H1 (cell line): ENCODE data around the gene POM121L2. TPM values are rescaled to one million over a fixed set of nuclear protein-coding genes. Genes with fewer than 3 reads are reported as not detected.

Experiments
- CTCF ChIA-PET: fragments of 300-600 bp; sonication (Branson Sonifier 250); formaldehyde crosslinking; loops from one replicate; lab custom pipeline; 2021; ENCODE audit not compliant: partially characterized antibody; lab: Charles Lee
- POLR2A ChIA-PET: fragments of 300-600 bp; sonication (Branson Sonifier 250); formaldehyde crosslinking; loops from one replicate; lab custom pipeline; 2021; ENCODE audit warnings: inconsistent platforms; ENCODE audit not compliant: partially characterized antibody; lab: Charles Lee
- DNase-seq, 2 experiments: peaks; one replicate each; pipeline versions ENCODE4 v3.0.0 to v3.0.0-alpha.2; 2010 to 2022; ENCODE audit warnings: low spot score in 2 of 2, low read depth in 1 of 2, mixed read lengths in 1 of 2
- FAIRE-seq: peaks from 2 replicates; lab custom pipeline; 2011; peaks lifted over from hg19 to GRCh38; lab: Jason Lieb, UNC
- H2AFZ ChIP-seq: 2 replicates; pipeline ENCODE4 v1.8.1; 2012; ENCODE audit warnings: low read length, inconsistent platforms
- H2AK5ac ChIP-seq: 2 replicates; pipeline ENCODE4 v1.6.1; 2013; ENCODE audit warnings: low read depth, low read length
- H2BK120ac ChIP-seq: replicated peaks from 2 replicates; pipeline ENCODE3; 2013; ENCODE audit warnings: low read depth, low read length, inconsistent platforms
- H2BK12ac ChIP-seq: 2 replicates; pipeline ENCODE4 v1.6.1; 2013; ENCODE audit warnings: low read depth, low read length
- H2BK15ac ChIP-seq: 2 replicates; pipeline ENCODE4 v1.6.1; 2013; ENCODE audit warnings: low read length
- H2BK20ac ChIP-seq: 2 replicates; pipeline ENCODE4 v1.6.1; 2013; ENCODE audit warnings: low read length
- H2BK5ac ChIP-seq: 2 replicates; pipeline ENCODE4 v1.6.1; 2013; ENCODE audit warnings: low read depth, low read length
- H3K14ac ChIP-seq: 2 replicates; pipeline ENCODE4 v1.6.1; 2013; ENCODE audit warnings: inconsistent platforms; ENCODE audit not compliant: insufficient read length
- H3K18ac ChIP-seq: 2 replicates; pipeline ENCODE4 v1.6.1; 2013; ENCODE audit warnings: low read length; ENCODE audit errors: extremely low read depth
- H3K23ac ChIP-seq: 2 replicates; pipeline ENCODE4 v1.6.1; 2013; ENCODE audit warnings: inconsistent platforms; ENCODE audit not compliant: insufficient read length
- H3K23me2 ChIP-seq: 2 replicates; pipeline ENCODE4 v1.6.1; 2013; ENCODE audit warnings: low read depth, low read length
- H3K27ac ChIP-seq: 2 replicates; pipeline ENCODE4 v1.6.1; 2011; ENCODE audit warnings: low read depth, low read length, inconsistent platforms
- H3K27me3 ChIP-seq, 4 experiments: replicated peaks in 1 of 4; 1 replicate in 1 of 4; 2 replicates in 3 of 4; pipeline versions ENCODE4 v1.6.1 to v1.8.1; 2011 to 2013; ENCODE audit warnings: low read length in 3 of 4, mild to moderate bottlenecking in 3 of 4, inconsistent platforms in 2 of 4, mixed read lengths in 2 of 4, moderate library complexity in 1 of 4; ENCODE audit not compliant: control insufficient read depth in 3 of 4, insufficient read depth in 3 of 4; ENCODE audit errors: extremely low read depth in 1 of 4
- H3K36me3 ChIP-seq, 4 experiments: 2 replicates each; pipeline versions ENCODE4 v1.6.1 to v1.8.1; 2011 to 2013; ENCODE audit warnings: mild to moderate bottlenecking in 4 of 4, low read length in 3 of 4, moderate library complexity in 2 of 4, control low read depth in 1 of 4, inconsistent platforms in 1 of 4; ENCODE audit not compliant: insufficient read depth in 4 of 4, control insufficient read depth in 2 of 4
- H3K4ac ChIP-seq: replicated peaks from 2 replicates; pipeline ENCODE3; 2013; ENCODE audit warnings: low read length, low read depth, mixed read lengths, inconsistent platforms; ENCODE audit not compliant: insufficient read length
- H3K4me1 ChIP-seq, 4 experiments: replicated peaks in 1 of 4; 1 replicate in 1 of 4; 2 replicates in 3 of 4; pipeline versions ENCODE4 v1.6.1 to v1.8.1; 2011 to 2013; ENCODE audit warnings: low read length in 3 of 4, inconsistent platforms in 2 of 4, mixed read lengths in 1 of 4; ENCODE audit not compliant: insufficient read depth in 4 of 4, control insufficient read depth in 3 of 4
- H3K4me2 ChIP-seq, 2 experiments: 2 replicates each; pipeline versions ENCODE4 v1.6.1 to v1.8.1; 2011 to 2013; ENCODE audit warnings: low read depth in 2 of 2, low read length in 2 of 2, control low read depth in 1 of 2, inconsistent platforms in 1 of 2, mild to moderate bottlenecking in 1 of 2; ENCODE audit not compliant: insufficient read depth in 1 of 2
- H3K4me3 ChIP-seq, 4 experiments: fragments of 200-600, 300-600 bp in 1 of 4; sonication (generic), shearing (Covaris generic), sonication (Bioruptor Twin) in 1 of 4; 2 replicates each; pipeline versions ENCODE4 v1.5.1 to v1.8.1; 2011 to 2016; ENCODE audit warnings: low read length in 4 of 4, low read depth in 3 of 4, control low read depth in 2 of 4, inconsistent platforms in 2 of 4, mild to moderate bottlenecking in 2 of 4, mixed read lengths in 1 of 4, moderate library complexity in 1 of 4; ENCODE audit not compliant: insufficient read depth in 2 of 4; ENCODE audit errors: extremely low read depth in 1 of 4
- H3K56ac ChIP-seq: replicated peaks from 2 replicates; pipeline ENCODE3; 2013; ENCODE audit warnings: low read depth, mild to moderate bottlenecking, mixed read lengths, low read length, inconsistent platforms; ENCODE audit not compliant: insufficient read length
- H3K79me1 ChIP-seq: 2 replicates; pipeline ENCODE4 v1.6.1; 2013; ENCODE audit warnings: low read depth, low read length, control low read depth
- H3K79me2 ChIP-seq, 2 experiments: 2 replicates each; pipeline versions ENCODE4 v1.6.1 to v1.8.1; 2012 to 2013; ENCODE audit warnings: low read length in 2 of 2, mild to moderate bottlenecking in 2 of 2, inconsistent platforms in 1 of 2; ENCODE audit not compliant: insufficient read depth in 2 of 2, control insufficient read depth in 1 of 2
- H3K9ac ChIP-seq, 4 experiments: replicated peaks in 1 of 4; 1 replicate in 1 of 4; 2 replicates in 3 of 4; pipeline versions ENCODE4 v1.6.1 to v1.8.1; 2011 to 2013; ENCODE audit warnings: low read depth in 3 of 4, low read length in 3 of 4, control low read depth in 2 of 4, mild to moderate bottlenecking in 2 of 4, moderate library complexity in 2 of 4, inconsistent platforms in 1 of 4; ENCODE audit errors: extremely low read depth in 1 of 4
- H3K9me3 ChIP-seq, 2 experiments: 2 replicates each; pipeline versions ENCODE4 v1.6.1 to v1.8.1; 2012 to 2013; ENCODE audit warnings: mild to moderate bottlenecking in 2 of 2, moderate library complexity in 2 of 2, control low read depth in 1 of 2, inconsistent platforms in 1 of 2, low read depth in 1 of 2, low read length in 1 of 2, mixed read lengths in 1 of 2; ENCODE audit not compliant: insufficient read depth in 2 of 2
- H4K20me1 ChIP-seq, 2 experiments: replicated peaks in 1 of 2; 2 replicates each; pipeline versions ENCODE3 to v1.8.1; 2011 to 2013; ENCODE audit warnings: inconsistent platforms in 2 of 2, low read length in 2 of 2, mild to moderate bottlenecking in 1 of 2; ENCODE audit not compliant: insufficient read depth in 2 of 2, control insufficient read depth in 1 of 2
- H4K5ac ChIP-seq: 2 replicates; pipeline ENCODE4 v1.6.1; 2013; ENCODE audit warnings: low read length, low read depth, mixed read lengths, inconsistent platforms; ENCODE audit not compliant: insufficient read length
- H4K8ac ChIP-seq: 2 replicates; pipeline ENCODE4 v1.8.0; 2013; ENCODE audit warnings: mild to moderate bottlenecking, moderate library complexity, low read length, inconsistent platforms; ENCODE audit not compliant: insufficient read depth; ENCODE audit errors: extremely low read depth
- H4K91ac ChIP-seq: replicated peaks from 2 replicates; pipeline ENCODE3; 2013; ENCODE audit warnings: low read length, mixed read lengths, inconsistent platforms; ENCODE audit not compliant: insufficient read length
- EGR1 ChIP-seq: IDR thresholded peaks from 2 replicates; pipeline ENCODE4 v1.6.1; 2011; ENCODE audit warnings: low read depth, low read length, borderline replicate concordance
- EZH2 ChIP-seq: fragments of 200-600 bp; sonication (generic); IDR thresholded peaks from 2 replicates; pipeline ENCODE4 v1.7.1; 2012; ENCODE audit warnings: low read depth, mild to moderate bottlenecking, moderate library complexity, low read length, inconsistent platforms; ENCODE audit not compliant: severe bottlenecking
- MAX ChIP-seq: IDR thresholded peaks from 2 replicates; pipeline ENCODE4 v1.6.1; 2012; ENCODE audit warnings: inconsistent platforms
- POLR2A ChIP-seq, 2 experiments: IDR thresholded peaks; 1 replicate in 1 of 2; 2 replicates in 1 of 2; pipeline ENCODE4 v1.6.1; 2011; ENCODE audit warnings: low read depth in 2 of 2, low read length in 2 of 2, mild to moderate bottlenecking in 2 of 2; ENCODE audit errors: control extremely low read depth in 1 of 2
- WGBS, 2 experiments: shearing (Covaris generic) in 1 of 2; methylation state at CpG; one replicate each; pipeline versions ENCODE4 v1.1.6 to v1.1.7; 2013 to 2015; ENCODE audit warnings: low lambda C conversion rate in 2 of 2, mixed read lengths in 2 of 2, inconsistent platforms in 1 of 2, low coverage in 1 of 2, missing lambda C conversion rate in 1 of 2; ENCODE audit not compliant: insufficient replicate concordance in 2 of 2, insufficient coverage in 1 of 2, insufficient read length in 1 of 2; ENCODE audit errors: extremely low coverage in 1 of 2, missing lambda C conversion rate in 1 of 2; 5-methylcytosine and 5-hydroxymethylcytosine counted together
- polyA plus RNA-seq, 7 experiments: library from polyadenylated mRNA; depleted of rRNA in 3 of 7; stranded (reverse) in 5 of 7; unstranded in 2 of 7; fragments of >200 nt in 5 of 7; fragments of 200-250 nt in 2 of 7; gene quantifications; 1 replicate in 5 of 7; 2 replicates in 1 of 7; 4 replicates in 1 of 7; pipeline versions ENCODE4 v1.2.1 to v1.2.3, GENCODE V29; 2011 to 2013; ENCODE audit warnings: missing spikeins in 2 of 7, mixed read lengths in 2 of 7
- total RNA-seq: library from RNA; stranded (reverse); fragmentation: NEBNext Ultra II Directional; extraction: Animal tissue kit (Norgen Biotek cat#: 25700); gene quantifications from 2 replicates; pipeline ENCODE4 v1.2.1, GENCODE V29; 2021

The POM121L2 gene
- total and polyA plus RNA-seq, 2 of the 8 experiments (the other 6 are each of a cell fraction or from before 2014, with no cell fraction given), result 0.05 to 0.09 TPM

- no peak overlapping the region for H3K27ac ChIP-seq
- no peak overlapping the region for H2BK5ac ChIP-seq
- H2AK5ac ChIP-seq, result no peak overlapping the region
- no peaks in the 10 kb centered on the region for H3K79me1 ChIP-seq
- H4K8ac ChIP-seq, result no peak overlapping the region
- H3K23me2 ChIP-seq, result no peaks in the 10 kb centered on the region
- no peak overlapping the region for H3K18ac ChIP-seq
- CTCF ChIA-PET, result no interaction called here
- H3K79me2 ChIP-seq, result no peaks in the 10 kb centered on the region
- H2BK15ac ChIP-seq, result no peak overlapping the region
- H2BK20ac ChIP-seq, result no peak overlapping the region
- H3K4me2 ChIP-seq, result no peak overlapping the region
- peaks cover 34 to 38% of the 10 kb centered on the region in 2 experiments for H3K9me3 ChIP-seq
- H3K4me1 ChIP-seq, result no peaks in the 10 kb centered on the region
- H3K23ac ChIP-seq, result no peak overlapping the region
- no peak overlapping the region for H2BK120ac ChIP-seq
- H3K36me3 ChIP-seq, result peaks cover 0 to 28% (median 10%) of the 10 kb centered on the region in 4 experiments; a peak in 5 of 8 replicates
- DNase-seq (no peak), FAIRE-seq (no peak)
- H3K27me3 ChIP-seq, result no peaks in the 10 kb centered on the region
- H4K91ac ChIP-seq, result no peak overlapping the region
- H3K4ac ChIP-seq, result no peak overlapping the region
- no peak overlapping the region for H4K5ac ChIP-seq
- no peak overlapping the region for H3K4me3 ChIP-seq
- H3K9ac ChIP-seq, result no peak overlapping the region
- no peak overlapping the region for H2BK12ac ChIP-seq
- no peak overlapping the region for H2AFZ ChIP-seq
- 100% methylated on average over 1 of the region's 1 CpG; no CpG with 5 or more reads in 1 of the 2 experiments for WGBS, 2 experiments
- no peak overlapping the region for H3K56ac ChIP-seq
- H3K14ac ChIP-seq, result no peak overlapping the region
- POLR2A ChIA-PET, result no interaction called here
- no peaks in the 10 kb centered on the region for H4K20me1 ChIP-seq
- TF ChIP-seq MAX (no peak), EZH2 (no peak), POLR2A (IDR thresholded peaks at IDR 0.05; ENCODE audit: control extremely low read depth in 1 of 2, low read depth in 2 of 2, low read length in 2 of 2) (no peak), EGR1 (no peak)
These were observed 47.2 kb upstream of the POM121L2 start for GRCh38 chr6:27359231-27359630.
